GM18873 (cell line): ENCODE data around the gene RABGAP1.

Experiments
- ATAC-seq: cut with Tn5 transposase; IDR thresholded peaks from one replicate; pipeline ENCODE4 v1.9.1; 2021; ENCODE audit warnings: mild to moderate bottlenecking, moderate library complexity, moderate number of reproducible peaks; ENCODE audit not compliant: unreplicated experiment, low FRiP score

Gene RABGAP1

DNA sequence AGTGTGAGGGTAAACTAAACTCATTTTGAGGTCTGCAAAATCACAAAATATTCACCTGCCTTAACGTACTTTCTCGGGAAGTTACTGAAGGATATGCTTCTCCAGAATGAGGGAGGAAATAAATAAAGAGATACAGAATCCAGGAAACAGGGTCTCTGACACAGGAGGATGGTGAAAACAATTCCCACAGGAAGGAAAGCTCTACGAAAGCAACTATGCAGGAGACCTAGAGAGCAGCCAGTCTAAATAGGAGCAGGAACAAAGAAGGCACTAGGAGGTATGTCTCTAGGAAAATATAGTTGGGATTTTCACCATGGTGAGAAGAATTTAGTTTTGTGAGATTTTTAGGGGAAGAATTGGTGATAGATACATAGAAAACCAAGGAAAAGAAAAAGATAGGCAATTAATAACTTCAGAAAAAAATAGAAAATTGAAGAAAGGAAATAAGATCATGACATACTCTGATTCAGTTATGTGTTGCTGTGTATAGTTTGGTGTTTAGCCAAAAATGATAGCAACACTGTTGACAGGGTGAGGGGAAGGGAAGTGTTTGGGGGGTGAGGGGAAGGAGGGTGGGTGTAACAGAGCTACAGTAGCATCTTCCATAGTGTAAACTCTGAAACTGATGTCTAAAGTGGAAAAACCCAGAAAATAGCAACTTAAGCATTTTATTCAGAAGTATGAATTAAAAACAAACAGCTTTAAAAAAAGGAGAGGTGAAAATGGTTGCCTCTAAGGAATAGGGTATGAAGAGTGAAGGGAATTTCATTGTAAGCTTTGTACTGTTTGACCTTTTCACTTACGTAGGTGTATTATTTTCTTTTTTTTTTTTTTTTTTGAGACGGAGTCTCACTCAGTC lies 102.5 kb downstream of the RABGAP1 start:
- ATAC-seq, result no peak

DNA sequence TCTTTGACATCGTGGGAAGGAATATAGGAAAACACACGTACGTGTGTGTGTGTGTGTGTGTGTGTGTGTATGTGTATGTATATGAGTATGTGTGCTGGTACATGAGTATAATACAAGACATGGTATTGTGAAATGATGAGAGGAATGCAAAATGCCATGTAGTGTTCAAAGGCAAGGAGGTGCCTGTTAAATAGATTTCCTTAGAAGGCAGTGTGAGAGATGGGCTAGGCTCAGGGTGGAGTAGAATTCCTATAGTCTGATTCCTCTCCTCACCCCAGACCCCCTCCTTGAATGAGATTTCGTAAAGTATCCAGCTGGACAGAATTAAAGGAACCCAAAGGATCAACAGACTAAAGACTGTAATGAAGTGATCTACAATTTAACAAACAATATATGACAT lies 103.8 kb downstream of the RABGAP1 start:
- ATAC-seq, result no peak

DNA sequence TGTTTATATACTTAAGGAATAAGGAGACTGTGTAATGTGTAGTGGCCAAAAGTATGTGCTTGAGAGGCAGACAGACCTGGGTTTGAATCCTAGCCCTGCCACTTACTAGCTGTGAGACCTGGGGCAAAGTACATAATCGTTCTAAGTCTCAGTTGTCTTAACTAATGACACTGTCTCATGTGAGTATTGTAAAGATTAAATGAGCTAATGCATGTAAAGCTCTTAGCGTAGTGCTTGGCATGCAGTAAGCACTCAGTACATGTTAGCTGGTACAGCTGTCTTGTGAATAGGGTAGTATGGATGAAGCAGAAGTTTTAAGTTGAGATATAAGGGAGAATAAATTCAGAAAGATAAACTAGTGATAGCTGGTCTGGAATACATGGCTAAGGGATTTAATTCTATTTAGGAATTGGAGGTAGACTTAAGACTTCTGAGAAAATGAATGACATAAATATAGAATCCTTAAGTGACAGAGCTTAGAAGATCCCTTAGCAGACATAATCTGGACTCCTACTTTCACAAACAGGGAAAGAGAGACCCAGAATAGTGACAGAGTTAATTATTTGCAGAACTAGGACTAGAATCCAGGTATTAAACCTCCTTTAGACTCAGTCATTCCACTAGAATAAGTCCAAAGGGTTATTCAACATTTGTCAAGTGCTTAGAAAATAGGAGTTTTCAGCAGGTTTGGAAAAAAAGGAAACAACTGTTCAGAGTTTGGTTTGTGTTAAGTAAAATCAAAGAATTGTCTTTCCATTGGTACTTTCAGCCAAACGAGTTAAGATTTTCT lies 105.8 kb downstream of the RABGAP1 start:
- no peak for ATAC-seq

DNA sequence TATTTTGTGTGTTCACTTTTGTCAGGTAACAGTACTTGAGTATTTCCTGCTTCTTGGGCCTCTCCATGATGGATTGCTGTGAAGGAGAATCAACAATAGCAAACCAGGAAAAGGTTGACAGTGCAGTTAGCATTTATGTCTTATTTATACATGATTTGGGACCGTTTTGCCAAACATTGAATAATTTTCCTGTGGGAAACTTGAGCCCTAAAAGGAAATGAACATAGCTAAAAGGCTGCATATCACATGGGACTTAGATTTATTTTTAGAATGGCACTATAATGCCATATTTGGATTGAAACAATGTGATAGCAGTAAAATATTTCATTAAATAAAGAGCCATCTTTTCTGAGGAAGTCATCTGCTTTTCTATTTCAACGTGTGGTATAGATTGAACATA lies 107.9 kb downstream of the RABGAP1 start:
- no peak for ATAC-seq

DNA sequence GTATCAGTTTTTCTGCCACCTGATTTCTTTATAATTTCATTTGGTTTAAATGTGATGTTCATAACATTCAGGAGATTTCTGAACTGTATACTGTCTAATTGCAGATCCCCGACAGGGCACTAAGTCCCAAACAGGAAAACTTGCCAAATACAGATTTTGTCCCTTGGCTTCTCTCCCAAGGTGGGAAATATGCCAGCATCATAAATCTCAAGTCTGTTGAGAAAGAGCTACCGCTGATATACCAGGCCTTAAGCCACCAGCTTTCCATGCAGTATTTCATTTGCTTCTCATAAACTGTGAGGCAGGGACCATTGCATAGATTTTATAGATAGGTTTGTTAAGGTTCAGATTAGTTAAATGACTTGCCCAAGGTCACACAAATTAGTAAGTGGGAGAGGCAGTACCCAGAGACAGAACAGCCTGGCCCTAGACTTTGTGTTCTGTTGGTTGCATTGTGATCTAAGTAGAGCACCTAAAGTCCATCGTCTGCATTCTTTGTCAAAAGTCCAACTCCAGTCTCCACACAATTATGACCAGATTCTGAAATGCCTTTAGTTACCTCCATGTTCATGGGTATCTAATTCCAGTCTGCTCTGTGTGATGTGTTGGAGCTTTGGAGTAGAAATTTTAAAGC lies 108.9 kb downstream of the RABGAP1 start:
- no peak for ATAC-seq

DNA sequence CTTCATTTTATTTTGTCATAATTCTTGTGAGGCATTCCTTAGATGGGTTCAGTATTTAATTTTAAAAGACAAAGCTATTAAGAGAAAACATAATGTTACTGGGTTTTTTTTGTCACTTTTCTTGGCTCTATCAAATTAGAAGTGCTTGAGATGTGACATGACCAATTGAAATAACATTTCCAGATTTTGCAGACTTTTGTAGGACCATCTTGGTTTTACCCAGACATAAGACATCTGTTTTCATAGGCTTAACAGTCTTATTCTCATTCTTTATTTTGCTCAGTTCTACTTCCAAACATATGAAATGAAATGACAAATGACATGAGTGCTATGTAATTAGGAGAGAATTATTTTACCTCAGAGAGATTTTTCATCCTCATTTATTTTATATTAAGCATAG lies 112.2 kb downstream of the RABGAP1 start:
- ATAC-seq, result no peak

DNA sequence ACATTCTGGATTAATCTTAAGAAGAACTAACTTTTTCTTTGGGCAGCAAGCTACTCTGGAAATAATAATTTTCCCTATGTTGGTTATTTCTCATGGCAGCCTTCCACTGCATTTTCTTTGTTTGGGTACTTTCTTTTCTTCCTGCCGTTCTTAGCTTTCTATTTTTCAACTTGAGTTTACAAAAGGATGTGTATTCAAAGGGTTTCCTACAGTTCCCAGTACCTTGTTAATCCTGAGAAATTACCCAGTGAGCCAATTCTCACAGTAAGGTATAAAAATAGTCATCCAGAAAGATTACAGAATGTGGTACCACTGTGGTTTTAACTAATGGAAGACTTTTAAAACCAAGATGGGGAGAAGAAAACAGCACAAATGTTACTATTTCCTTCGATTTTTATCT lies 112.9 kb downstream of the RABGAP1 start:
- ATAC-seq, result no peak

DNA sequence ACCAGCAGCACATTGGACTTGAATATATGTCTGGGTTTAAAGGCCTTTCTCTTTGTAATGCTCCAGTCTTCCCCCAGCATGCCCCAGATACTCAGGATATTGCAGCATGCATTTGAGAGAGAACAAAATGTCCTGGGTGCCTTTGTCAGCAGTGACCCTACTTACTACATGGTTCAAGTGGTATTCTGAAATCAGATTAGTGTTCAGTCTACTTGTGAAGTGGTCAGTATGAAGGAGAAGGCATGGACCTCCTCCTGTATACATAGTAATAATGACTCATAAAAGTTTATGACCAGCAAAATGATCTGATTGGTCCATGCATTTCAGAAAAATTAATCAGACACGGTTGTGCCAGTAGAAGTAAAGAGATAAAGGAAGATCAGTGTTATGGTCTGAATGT lies 118.0 kb downstream of the RABGAP1 start:
- no peak for ATAC-seq

DNA sequence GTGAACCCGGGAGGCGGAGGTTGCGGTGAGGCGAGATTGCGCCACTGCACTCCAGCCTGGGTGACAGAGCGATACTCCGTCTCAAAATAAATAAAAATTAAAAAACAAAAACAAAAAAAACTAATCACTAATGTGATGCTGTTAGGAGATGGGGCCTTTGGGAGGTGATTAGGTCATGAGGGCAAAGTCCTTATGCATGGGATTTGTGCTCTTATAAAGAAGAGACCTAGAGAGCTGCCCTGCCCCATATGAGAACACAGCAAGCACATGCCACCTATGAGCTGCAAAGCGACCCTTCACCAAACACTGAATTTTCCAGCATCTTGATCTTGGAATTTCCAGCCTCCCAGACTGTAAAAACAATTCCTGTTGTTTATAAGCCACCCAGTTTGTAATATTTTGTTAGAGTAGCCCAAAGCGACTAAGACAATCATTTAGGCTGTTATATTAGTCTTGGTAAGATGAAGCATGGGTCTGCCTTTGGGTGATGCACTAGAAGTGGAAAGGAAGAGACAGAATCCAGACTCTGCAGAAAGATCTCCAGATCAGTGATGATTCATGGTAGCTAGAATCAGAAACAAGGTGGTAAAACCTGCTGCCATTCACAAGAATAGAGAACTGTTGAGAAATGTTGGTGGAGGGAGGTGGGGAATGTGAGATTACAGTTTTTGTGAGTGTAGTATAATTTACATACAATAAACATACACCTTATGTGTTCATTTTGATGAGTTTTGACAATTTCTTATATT lies 118.8 kb downstream of the RABGAP1 start:
- ATAC-seq, result no peak

DNA sequence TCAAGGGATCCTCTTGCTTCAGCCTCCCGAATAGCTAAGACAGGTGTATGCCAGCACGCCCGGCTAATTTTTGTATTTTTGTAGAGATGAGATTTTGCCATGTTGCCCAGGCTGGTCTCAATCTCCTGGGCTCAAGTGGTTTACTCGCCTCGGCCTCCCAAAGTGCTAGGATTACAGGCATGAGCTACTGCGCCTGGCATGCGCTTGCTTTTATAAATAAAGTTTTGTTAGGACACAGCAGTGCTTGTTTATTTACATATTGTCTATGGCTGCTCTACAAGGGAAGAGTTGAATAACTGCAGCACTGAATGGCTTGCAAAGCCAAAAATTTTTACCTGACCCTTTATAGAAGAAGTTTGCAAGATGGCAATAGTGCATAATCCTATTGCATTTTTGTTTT lies 120.4 kb downstream of the RABGAP1 start:
- no peak for ATAC-seq

DNA sequence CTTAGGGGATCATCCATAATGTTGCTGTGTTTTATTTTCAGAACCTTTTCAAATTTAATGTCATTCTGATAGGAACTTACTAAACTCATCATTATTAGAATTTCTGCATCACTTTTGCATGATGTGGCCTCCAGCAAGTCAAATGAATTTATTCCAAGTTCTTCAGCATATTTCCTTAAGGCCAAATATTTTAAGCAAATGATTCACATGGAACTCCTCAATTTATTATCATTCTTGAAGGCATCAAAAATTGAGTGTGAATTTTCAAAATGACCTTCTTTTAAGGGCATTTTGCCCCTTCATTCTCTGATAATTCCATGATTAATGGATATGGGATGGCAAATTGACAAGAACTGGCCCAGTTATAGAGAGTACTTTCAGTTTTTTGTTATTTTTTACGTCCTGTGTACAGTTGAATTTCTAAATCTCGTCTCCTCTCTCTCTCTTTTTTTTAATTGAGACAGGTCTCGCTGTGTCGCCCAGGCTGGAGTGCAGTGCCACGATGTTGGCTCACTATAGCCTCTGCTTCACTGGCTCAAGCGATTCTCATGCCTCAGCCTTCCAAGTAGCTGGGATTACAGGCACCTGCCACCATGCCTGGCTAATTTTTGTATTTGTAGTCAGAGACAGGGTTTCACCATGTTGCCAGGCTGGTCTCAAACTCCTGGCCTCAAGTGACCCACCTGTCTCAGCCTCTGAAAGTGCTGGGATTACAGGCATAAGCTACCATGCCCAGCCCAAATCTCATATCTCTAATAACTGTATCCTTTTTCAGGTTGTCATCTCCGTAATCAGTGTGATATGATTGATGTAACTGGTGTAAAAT lies 121.7 kb downstream of the RABGAP1 start:
- no peak for ATAC-seq

DNA sequence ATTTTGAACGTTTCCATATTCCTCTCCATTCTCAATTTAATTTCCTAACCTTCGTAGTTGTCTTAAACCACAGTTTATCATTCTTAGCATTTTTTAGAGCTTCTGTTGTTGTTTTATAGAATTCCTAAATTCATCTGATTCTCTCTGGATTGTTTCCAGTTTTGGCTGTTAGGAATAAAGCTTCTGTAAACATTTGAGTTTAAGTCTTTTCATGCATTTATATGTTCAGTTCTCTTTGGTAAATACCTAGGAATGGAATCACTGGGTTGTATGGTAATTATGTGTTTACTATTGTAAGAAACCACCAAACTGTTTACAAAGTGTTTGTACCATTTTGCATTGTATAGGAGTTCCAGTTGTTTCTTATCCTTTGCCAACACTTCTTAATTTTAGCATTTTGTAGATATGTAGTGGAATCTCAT lies 122.4 kb downstream of the RABGAP1 start:
- ATAC-seq, result no peak

DNA sequence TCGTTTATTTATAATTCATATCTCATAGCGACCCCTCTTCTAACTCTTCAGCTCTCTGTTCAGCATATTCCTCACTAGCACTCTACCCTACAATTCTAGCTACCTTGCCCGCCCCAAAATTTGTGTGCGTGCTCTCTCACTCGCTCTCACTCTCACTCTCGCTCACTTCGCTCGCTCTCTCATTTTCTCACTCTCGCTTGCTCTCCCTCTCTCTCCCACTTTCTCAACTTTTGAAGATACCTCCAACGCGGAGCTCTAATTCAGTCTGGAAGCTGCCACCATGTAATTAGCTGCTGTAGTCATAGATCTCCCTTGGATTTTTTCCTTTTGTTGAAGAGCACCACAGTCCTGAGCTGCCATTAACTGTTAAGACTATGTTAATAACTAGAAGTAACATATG lies 123.1 kb downstream of the RABGAP1 start:
- ATAC-seq, result no peak

DNA sequence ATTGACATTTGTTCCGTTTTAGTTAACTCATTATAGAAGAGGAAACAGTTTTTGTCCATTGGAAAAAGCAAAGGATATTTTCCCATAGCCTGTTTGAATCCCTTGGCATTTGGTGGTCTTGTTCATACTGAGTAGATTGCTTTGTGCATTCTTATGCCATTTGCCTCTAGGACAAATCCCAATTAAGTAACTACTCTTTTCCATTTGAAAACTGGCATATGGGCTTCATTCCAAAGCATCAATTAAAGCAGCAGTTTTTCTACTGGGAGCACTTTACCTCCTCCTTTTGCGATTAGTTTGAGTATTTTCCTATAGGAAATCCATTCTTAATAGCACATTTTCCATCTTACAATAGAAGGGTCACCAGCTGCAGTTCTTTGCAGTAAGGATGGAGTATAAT lies 123.9 kb downstream of the RABGAP1 start:
- ATAC-seq, result no peak

DNA sequence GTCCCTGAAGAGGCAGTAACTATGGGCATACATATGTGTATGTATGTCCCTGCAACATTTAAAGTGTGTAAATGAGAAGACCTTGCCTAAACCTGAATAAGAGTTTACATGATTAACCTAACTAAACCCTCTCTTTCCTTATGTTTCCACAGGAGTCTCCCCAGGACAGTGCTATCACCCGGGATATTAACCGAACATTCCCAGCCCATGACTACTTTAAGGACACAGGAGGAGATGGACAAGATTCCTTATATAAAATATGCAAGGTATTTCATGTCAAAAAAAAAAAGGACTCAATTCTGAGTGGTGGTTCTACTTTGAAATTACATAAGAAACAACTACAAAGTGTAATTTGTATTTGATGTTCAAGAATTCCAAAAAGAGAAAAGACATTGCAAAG lies 124.4 kb downstream of the RABGAP1 start:
- no peak for ATAC-seq

DNA sequence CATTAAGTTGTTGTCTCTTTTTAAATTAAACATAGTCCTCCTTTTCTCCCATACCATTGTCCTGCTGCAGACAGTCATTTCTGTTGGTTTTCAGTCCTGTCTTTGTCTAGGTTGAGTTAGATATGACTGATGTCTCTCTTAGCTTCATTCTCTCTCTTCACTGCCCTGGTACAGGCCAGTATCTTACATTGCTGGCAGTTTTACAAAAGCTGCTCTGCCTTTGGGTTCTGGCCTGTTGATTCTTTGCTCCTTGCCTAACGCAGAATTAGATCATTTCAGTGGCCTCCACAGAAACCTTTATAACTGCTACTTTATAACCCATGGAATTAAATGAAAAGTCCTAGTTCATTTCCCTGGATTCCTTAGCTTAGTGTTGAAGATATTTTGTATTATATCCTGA lies 126.3 kb downstream of the RABGAP1 start:
- no peak for ATAC-seq

DNA sequence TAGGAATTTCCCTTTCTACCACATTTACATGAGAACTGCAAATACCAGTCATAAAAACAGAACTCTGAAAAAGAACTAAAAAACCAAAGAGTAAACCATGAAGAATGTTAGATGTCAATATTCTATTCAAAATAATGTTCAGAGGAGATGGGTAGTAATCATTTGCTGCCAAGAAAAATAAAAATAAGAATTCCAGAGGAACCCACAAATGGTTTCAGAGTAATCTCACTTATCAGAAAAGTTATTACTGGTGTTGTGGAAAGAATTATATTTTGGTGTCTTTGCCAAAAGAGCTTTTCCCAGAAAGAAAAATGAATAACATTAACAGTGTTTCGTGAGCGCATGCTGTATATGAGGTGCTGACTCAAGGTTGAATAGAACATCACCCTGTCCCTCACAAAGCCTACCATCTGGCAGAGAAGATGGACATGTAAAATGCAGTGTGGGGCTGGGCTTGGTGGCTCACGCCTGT lies 128.2 kb downstream of the RABGAP1 start:
- no peak for ATAC-seq

DNA sequence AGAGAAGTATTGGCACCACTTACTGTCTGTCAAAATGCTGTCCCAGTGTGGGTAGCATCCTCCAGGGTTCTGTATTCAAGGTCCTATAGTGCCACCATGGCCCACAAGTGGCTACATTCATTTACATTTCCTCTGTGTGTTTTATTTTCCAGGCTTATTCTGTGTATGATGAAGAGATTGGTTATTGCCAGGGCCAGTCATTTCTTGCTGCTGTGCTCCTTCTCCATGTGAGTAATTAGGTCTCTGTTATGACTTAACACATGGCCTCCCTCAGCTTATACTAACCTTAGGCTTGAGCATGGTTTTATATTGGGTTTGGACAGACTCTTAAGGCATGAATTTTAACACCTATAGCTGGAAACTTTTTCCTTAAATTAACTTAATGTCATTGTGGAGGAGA lies 129.4 kb downstream of the RABGAP1 start:
- ATAC-seq, result no peak

DNA sequence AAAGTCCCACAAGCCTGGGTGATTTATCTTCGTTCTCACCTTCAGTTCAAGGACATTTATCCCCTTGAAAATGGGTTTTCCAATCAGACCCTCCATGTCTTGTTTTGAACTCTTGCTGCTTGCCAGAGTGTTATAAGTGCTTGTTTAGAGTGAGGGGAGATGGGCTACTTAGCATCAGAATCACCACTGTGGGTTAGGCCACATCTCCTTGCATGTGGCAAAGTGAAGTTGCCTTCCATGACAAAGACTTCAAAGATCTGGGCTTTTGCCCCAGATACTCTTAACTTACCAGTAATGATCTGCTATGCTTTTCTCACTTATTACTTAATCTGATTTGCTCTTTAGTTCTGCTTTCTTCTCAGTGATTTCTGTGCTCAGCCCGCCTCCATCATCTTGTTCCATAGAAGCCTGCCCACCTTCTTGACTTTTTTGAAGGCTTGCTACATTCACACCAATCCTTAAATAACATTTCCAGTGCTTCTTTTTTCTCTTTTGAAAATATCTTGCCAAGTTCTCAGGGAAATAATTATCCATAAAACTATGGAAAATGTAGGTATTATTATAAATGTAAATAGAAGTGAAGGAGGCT lies 131.7 kb downstream of the RABGAP1 start:
- ATAC-seq, result no peak
